Progenitor cell of endocrine pancreas (in vitro differentiated cells): ENCODE data around the gene MBNL2. TPM values are rescaled to one million over a fixed set of nuclear protein-coding genes. Genes with fewer than 3 reads are reported as not detected.
"Not testable (repeated sequence)": the region's sequence is repeated elsewhere in the genome, so short reads cannot be mapped to it uniquely, and the experiment has no call there.

ENCODE experiments used
- DNase-seq: peaks from one replicate; pipeline ENCODE4 v3.0.0; 2021; ENCODE audit warnings: low spot score; ENCODE audit not compliant: unreplicated experiment
- H3K27ac Mint-ChIP-seq: 2 replicates; pipeline ENCODE4 v1.8.0; 2021; ENCODE audit warnings: mild to moderate bottlenecking, moderate library complexity, mixed read lengths
- H3K27me3 Mint-ChIP-seq: 2 replicates; pipeline ENCODE4 v1.8.0; 2021; ENCODE audit warnings: mixed read lengths
- H3K36me3 Mint-ChIP-seq: 2 replicates; pipeline ENCODE4 v1.8.0; 2022; ENCODE audit warnings: mixed read lengths; ENCODE audit not compliant: insufficient read depth
- H3K4me1 Mint-ChIP-seq: 2 replicates; pipeline ENCODE4 v1.8.0; 2021; ENCODE audit warnings: low read depth, mixed read lengths
- H3K4me3 Mint-ChIP-seq: 2 replicates; pipeline ENCODE4 v1.8.0; 2021; ENCODE audit warnings: low read depth, mild to moderate bottlenecking, moderate library complexity, mixed read lengths
- H3K9me3 Mint-ChIP-seq: 2 replicates; pipeline ENCODE4 v1.8.0; 2021; ENCODE audit warnings: low read depth, mixed read lengths
- CTCF ChIP-seq: fragments of 200-600 bp; sonication (generic); IDR thresholded peaks from one replicate; pipeline ENCODE4 v1.5.0; 2021; ENCODE audit warnings: antibody characterized with exemption, mild to moderate bottlenecking; ENCODE audit not compliant: unreplicated experiment
- total RNA-seq: library from RNA; stranded (reverse); gene quantifications from 2 replicates; pipeline ENCODE4 v1.2.1, GENCODE V29; 2021

The MBNL2 gene
- total RNA-seq, 1 donor from 2014 or later = 51.3 TPM

GRCh38 chr13:97348569-97349100 is 126.5 kb downstream of the MBNL2 start:
- DNase-seq = no peak
- Mint-ChIP-seq H3K27me3 (no peaks in the 10 kb centered on the region), H3K4me3 (no peak overlapping the region), H3K4me1 (peaks cover 7% of the 10 kb centered on the region), H3K9me3 (peaks cover 14% of the 10 kb centered on the region), H3K27ac (no peak overlapping the region), H3K36me3 (peaks cover 53% of the 10 kb centered on the region)
- TF ChIP-seq CTCF = no peak

GRCh38 chr13:97352012-97352411 is 129.9 kb downstream of the MBNL2 start:
- H3K27ac Mint-ChIP-seq, H3K4me3 Mint-ChIP-seq, H3K4me1 Mint-ChIP-seq, DNase-seq, H3K27me3 Mint-ChIP-seq: not testable (repeated sequence)
- peaks cover 55% of the 10 kb centered on the region for H3K36me3 Mint-ChIP-seq
- peaks cover 11% of the 10 kb centered on the region for H3K9me3 Mint-ChIP-seq

GRCh38 chr13:97352815-97353214 is 130.7 kb downstream of the MBNL2 start:
- Mint-ChIP-seq H3K9me3 (peaks cover 11% of the 10 kb centered on the region), H3K36me3 (peaks cover 54% of the 10 kb centered on the region), H3K27ac (no peak overlapping the region), H3K27me3 (no peaks in the 10 kb centered on the region), H3K4me3 (no peak overlapping the region), H3K4me1 (peaks cover 1% of the 10 kb centered on the region)
- DNase-seq = no peak
- TF ChIP-seq CTCF = no peak

DNA sequence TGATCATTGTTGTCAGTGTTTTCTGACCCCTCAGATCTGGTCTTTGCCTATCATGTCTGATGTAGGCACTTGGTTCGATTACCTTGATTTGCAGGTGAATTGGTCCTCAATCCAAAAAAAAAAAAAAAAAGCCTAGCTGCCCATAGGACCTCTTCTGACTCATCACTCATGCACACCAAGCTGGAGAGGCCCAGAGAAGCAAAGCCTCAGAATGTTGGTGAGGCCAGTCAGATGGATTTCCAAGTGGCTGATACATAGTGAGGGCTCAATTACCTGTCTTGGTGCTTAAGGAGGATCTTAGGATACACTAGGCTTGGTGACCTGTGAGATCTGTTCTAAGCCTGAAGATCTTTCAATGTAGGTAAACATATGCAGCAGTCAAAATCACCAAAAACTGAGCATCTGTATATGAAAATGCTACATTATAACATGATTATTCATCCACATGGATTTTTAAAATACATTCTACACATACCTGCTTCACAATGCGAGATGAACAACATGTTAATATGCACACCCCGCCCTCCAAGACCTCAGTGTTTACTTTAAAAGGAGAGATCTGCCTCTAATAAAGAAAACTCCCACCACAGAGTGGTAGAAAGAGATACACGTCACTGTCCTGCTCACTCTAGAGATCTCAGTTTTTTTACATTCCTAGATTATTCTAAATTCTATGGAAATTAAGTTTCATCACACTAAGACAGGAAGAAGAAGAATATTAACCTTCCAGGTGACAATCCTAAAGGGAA is 132.0 kb downstream of the MBNL2 start:
- peaks cover 11% of the 10 kb centered on the region for H3K9me3 Mint-ChIP-seq
- no peak for TF ChIP-seq CTCF
- H3K27ac Mint-ChIP-seq = no peak overlapping the region
- DNase-seq = no peak
- no peaks in the 10 kb centered on the region for H3K4me1 Mint-ChIP-seq
- no peaks in the 10 kb centered on the region for H3K27me3 Mint-ChIP-seq
- peaks cover 56% of the 10 kb centered on the region for H3K36me3 Mint-ChIP-seq
- H3K4me3 Mint-ChIP-seq = no peak overlapping the region

DNA sequence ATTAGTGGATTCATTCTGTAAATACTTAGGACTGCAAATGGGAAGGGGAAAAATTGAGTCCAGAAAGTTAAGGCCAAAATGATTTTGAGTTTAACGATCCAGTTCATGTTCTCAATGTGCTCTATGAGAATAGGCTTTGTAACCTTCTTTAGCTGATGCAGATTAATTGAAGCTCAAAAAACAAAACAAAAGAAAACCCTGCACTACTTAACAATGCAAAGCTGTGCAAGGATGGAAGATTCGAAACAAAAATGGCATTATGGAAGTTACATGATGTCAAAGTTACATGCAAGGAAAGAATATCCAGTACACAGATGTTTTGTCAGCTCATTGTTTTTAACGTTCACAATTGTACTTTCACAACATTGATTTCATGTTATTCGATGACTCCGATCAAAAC is 132.7 kb downstream of the MBNL2 start:
- H3K27me3 Mint-ChIP-seq = no peaks in the 10 kb centered on the region

More for the DNA sequence above, 132.7 kb downstream of the MBNL2 start:
- no peak overlapping the region for H3K4me3 Mint-ChIP-seq
- no peak overlapping the region for H3K27ac Mint-ChIP-seq
- H3K9me3 Mint-ChIP-seq = peaks cover 11% of the 10 kb centered on the region
- no peak for TF ChIP-seq CTCF
- no peak for DNase-seq
- H3K4me1 Mint-ChIP-seq = no peaks in the 10 kb centered on the region
- peaks cover 54% of the 10 kb centered on the region for H3K36me3 Mint-ChIP-seq
